GM21423 (cell line): ENCODE results near the gene CPA2.
"Not testable (repeated sequence)": the region's sequence is repeated elsewhere in the genome, so short reads cannot be mapped to it uniquely, and the experiment has no call there.

Experiments
- ATAC-seq: cut with Tn5 transposase; IDR thresholded peaks from one replicate; pipeline ENCODE4 v1.9.1; 2021; ENCODE audit warnings: mild to moderate bottlenecking, moderate library complexity; ENCODE audit not compliant: unreplicated experiment

CPA2 gene

GRCh38 chr7:130249626-130250025 is 17.0 kb upstream of the CPA2 start:
- not testable (repeated sequence) for ATAC-seq

DNA sequence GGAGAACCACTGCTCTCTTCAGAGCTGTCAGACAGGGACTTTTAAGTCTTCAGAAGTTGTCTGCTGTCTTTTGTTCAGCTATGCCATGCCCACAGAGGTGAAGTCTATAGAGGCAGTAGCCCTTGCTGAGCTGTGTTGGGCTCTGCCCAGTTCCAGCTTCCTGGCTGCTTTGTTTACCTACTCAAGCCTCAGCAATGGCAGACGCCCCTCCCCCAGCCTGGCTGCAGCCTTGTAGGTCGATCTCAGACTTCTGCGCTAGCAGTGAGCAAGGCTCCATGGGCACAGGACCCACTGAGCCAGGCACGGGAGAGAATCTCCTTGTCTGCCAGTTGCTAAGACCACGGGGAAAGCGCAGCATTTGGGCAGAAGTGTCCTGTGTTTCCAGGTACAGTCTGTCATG is 12.1 kb upstream of the CPA2 start:
- no peak for ATAC-seq

- ATAC-seq, result no peak
These were observed 10.0 kb upstream of the CPA2 start for GRCh38 chr7:130256704-130257103.

DNA sequence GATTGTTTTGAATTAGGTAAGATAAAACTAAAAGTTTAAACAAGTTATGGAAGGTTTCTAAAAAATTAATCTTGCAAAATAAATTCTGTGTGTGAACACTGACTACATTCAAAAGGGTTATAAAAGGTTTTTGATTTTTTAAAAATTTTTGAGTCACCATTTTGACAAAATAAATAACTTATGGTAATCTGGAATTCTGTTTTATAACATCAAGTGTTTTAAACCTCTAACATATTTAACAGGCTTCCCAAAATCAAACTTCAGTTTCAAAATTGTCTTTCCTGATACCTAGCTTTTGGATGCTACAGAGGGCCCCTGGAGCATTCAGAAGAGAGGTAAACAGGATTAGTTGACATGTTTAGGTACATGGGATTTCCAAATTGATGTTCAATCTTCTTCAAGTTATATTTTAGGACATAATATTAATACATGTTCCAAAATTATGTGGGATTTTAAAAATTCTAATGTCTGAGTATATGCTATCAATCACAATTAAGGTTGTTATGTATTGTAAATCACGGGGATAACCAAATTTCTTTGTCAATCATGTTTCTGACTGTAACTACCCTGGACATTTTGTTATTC is 8.1 kb upstream of the CPA2 start:
- no peak for ATAC-seq

DNA sequence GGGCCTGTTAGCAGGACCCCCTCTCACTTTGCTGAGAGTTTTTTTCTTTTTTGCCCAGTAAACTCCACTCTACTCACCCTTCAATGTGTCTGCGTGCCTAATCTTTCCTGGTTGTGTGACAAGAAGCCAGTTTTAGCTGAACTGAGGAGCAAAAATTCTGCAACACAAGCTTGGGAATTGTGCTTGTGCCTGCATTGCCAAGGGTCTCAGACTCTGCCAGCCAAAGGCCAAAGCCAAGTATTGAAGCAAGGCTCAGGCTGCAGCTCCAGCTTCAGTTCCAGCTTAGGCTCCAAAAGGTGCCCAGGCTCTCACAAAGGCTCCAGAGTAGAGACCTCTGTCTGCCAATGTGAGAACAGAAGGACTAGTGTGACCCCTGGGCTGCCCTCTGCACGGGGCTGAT is 4.2 kb upstream of the CPA2 start:
- ATAC-seq, result no peak

- ATAC-seq, result no peak
These were observed 3.5 kb upstream of the CPA2 start for GRCh38 chr7:130263130-130263529.

DNA sequence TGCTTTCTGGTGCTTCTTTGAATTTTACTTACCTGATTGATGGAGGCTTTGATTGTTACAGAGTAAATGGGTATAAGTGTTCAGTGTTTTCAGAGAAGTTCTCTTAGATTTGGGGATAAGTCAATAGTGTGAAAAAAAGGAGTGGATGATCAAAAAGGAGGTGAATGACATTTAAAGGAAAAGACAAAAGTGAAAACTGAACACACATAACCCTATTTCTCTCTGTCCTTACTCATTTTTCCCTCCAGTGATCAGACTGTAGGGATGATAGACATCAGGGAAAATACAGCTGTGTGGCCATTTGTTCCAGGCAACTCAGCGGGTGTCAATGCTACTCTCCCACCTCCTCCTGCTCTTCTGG is 278 bp downstream of the CPA2 start:
- ATAC-seq, result no peak

GRCh38 chr7:130268463-130269317 is 2.0 kb downstream of the CPA2 start:
- ATAC-seq, result no peak

DNA sequence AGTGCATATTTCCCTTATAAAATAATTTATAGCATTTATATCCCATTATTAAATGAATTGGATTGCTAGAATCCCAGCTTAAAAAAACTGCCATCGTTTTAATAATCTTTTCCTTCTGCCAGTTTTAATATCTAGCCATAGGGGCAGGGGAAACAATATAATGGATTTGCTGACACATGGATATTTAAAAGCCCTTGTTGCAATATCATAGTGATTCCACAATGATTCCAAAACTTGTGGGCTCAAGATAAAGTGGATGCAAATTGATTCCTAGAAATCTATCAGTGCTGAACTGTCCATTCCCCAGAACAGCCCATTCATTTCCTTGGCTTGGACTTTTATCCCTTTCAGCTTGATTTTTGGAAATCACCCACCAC is 2.6 kb downstream of the CPA2 start:
- ATAC-seq, result no peak

DNA sequence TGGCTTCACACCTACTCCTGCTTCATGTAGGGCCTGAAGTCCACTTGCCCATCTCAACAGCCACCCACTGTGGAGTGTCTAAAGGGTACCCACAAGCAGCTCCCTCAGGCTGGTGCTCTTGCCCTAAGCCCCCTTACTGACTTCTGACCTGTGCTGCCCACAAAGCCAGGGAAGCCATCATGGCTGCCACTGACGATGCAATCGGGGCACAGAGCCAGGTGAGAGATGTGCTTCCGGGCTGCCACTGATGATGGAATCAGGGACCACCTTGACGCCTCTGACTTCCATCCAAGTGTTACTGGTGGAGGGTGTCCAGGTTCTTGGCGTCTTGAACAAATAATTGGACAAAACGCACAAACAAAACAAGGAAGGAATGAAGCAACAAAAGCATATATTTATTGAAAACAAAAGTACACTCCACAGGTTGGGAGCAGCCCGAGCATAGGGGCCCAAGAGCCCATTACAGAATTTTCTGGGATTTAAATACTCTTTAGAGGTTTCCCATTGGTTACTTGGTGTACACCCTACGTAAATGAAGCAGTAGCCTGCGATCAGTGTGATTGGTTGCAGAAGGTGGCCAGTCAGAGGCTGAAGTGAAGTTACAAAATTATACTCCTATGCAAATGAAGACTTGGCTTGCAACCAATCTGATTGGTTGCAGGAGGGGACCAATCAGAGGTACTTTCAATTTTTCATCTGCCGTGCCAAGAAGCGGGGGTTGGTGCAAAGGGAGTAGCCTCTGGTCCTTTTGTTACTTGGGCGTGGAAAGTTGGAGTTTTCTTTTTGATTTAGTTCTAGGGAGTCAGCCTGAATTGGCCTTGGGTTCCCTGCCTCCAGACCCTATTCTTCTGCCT is 4.5 kb downstream of the CPA2 start:
- no peak for ATAC-seq

DNA sequence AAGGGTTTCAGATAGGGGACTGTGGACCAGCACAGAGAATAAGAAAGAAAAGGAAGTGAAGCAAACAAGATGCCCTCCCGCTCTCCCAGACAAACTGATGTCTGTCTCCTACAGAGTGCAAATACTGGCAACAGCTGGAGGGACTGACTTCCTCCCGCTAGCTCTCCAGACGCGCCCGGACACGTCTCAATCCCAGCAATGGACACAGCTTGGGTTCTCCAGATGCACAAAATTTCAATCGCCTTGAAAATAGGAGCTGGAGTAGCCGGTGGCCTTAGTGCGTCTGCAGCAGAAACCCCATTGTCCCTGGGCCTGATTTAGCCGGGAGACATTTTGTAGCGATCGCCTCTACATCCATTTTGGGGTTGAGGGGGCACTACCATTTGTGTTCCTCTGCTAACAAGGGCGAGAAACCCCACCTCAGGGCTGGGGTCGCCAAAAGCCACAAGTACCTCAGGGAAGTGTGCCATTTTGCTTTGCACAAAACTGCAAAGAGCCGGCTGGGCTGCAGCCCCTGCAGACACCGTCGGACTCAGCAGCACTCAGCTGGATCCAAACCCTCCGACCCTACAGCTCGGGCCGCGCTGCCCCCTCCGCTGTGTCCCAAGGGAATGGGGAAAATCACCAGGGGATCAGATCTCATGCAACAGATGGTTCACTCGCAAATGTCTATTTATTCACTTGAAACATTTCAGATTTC is 5.9 kb downstream of the CPA2 start:
- ATAC-seq, result no peak

DNA sequence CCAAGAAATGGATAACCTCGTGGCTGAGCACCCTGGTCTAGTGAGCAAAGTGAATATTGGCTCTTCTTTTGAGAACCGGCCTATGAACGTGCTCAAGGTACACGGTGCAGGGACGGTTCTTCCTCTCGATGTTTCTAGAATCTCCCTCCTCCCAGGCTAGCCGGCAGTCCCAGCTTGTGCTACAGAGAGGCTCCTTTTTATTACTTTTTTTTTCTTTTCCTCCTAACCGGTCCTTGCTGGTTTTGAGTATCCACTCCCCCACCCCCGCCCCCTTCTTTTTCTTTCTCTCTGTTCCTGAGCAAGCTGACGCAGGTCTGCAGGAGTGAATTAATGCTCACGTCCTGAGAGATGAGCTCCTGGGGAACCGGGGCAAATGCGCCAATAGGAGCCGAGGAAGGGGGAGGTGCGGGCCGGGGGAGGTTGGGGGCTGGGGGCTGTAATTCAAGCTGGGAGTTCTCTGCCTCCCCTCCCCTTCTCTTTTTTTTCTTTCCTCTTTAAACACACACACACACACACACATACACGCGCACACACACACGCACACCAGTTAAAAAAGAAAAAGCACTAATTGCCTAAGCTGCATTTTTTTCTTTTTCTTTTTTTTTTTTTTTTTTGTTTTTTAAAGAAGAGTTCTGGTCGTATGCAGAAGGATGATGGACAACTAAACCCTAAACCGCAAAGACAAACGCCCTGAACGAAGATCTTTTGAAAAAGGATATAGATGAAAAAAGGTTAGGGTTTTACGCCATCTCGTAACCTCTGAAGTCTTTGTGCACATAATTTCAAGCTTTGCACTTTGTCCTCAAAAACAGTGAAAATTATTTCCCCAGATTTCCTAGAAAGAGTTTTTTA is 6.6 kb downstream of the CPA2 start:
- ATAC-seq, result no peak

DNA sequence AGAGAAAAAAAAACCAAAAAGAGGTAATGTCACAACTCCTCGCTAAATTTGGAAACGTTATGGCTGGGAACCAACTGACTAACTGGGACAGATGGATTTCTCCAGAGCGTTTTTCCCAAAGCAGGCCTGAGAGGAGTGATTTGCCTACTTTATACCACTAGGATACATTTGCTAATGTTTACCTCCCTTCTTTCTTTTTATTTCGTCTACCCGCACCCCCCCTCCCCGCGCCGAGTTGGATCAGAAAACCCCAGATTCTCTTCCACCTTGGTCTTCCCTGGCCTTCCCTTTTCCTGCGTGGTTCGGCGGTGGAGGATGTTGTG is 7.2 kb downstream of the CPA2 start:
- ATAC-seq, result no peak

DNA sequence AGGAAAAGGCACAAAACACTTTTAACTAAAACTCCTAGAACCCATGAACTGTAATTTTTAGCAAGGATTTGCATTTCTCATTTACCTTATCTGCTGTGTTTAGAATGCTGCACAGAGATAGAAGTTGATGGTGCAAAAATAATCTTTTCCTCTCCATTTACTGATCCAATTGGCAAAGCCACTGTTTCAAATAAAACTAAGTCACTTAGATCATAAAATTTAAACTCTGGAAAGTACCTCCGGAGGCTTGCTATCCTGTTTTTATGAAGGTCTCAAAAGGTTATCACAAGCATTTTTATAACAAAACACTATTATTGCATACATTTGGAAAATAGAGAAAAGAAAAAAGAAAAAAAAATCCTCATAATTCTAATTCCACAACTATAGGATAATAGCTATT is 7.6 kb downstream of the CPA2 start:
- no peak for ATAC-seq

GRCh38 chr7:130274983-130275591 is 8.4 kb downstream of the CPA2 start:
- ATAC-seq, result no peak

DNA sequence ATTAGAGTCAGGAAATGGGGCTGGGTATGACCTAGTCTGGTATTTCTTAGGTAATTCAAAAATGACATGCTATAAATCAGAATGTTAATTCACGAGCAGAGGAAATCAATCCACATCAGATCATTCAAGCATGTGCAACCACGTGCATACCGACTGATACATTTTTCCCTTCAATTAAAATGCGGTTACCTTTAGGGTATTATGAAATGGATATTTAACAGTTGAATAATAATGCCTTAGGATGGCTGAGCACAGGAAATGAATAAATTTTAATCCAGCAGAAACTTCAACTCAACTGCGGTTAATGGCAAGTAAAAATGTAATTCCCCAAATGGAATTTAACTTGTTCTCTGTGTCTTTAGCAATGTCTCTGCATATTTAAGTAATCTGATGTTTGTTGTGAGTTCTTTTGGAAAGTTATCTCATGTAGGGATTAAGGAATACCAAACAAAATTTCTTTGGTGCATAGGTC is 9.2 kb downstream of the CPA2 start:
- no peak for ATAC-seq

GRCh38 chr7:130276796-130277762 is 10.4 kb downstream of the CPA2 start:
- ATAC-seq, result no peak

- no peak for ATAC-seq
These were observed 11.3 kb downstream of the CPA2 start for GRCh38 chr7:130277763-130278643.
